NCI-H69 (cell line): ENCODE measurements around the gene SCYL2.
"Not testable (repeated sequence)": the region's sequence is repeated elsewhere in the genome, so short reads cannot be mapped to it uniquely, and the experiment has no call there.

Experiments
- DNase-seq: peaks from one replicate; lab custom pipeline; 2025; lab: John Stamatoyannopoulos, UW

SCYL2 gene

DNA sequence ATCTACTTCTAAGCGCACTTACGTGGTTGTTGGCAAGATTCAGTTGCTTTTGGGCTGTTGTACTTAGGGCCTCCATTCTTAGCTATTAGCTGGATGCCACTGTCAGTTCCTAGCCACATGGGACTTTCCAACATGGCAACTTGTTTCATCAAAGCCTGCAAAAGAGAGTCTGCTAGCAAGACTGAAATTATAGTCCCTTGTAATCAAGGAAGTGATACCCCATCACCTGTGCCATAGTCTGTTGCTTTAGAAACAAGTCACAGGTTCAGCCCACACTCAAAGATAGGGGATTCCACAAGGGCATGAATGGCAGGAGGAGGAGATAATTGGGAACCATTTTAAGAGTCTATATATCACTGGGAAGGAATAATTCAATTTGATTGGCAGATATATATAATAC lies 62.8 kb downstream of the SCYL2 start:
- DNase-seq: no peak

- no peak for DNase-seq
Measured at GRCh38 chr12:100331871-100332270, 64.9 kb downstream of the SCYL2 start.

DNA sequence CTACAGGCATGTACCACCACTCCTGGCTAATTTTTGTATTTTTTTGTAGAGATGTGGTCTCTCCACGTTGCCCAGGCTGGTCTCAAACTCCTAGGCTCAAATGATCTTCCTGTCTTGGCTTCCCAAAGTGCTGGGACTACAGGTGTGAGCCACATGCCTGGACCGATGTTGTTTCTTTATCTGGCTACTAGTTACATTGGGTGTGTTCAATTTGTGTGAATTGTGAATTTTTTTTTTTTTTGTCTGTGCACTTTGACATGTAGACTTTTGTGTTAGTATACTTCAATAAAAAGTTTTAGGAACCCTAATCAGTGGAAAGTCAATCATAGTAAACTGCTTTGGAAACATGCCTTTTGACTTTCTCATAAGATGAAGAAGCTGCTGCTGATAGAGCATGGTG lies 65.9 kb downstream of the SCYL2 start:
- no peak for DNase-seq

GRCh38 chr12:100337299-100337698 lies 70.3 kb downstream of the SCYL2 start:
- DNase-seq: no peak

GRCh38 chr12:100337727-100338126 lies 70.8 kb downstream of the SCYL2 start:
- no peak for DNase-seq

GRCh38 chr12:100339071-100339470 lies 72.1 kb downstream of the SCYL2 start:
- DNase-seq: no peak

DNA sequence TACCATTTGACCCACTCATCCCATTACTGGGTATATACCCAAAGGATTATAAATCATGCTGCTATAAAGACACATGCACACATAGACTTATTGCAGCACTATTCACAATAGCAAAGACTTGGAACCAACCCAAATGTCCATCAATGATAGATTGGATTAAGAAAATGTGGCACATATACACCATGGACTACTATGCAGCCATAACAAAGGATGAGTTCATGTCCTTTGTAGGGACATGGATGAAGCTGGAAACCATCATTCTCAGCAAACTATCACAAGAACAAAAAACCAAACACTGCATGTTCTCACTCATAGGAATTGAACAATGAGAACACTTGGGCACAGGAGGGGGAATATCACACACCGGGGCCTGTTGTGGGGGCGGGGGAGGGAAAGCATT lies 75.9 kb downstream of the SCYL2 start:
- not testable (repeated sequence) for DNase-seq

DNA sequence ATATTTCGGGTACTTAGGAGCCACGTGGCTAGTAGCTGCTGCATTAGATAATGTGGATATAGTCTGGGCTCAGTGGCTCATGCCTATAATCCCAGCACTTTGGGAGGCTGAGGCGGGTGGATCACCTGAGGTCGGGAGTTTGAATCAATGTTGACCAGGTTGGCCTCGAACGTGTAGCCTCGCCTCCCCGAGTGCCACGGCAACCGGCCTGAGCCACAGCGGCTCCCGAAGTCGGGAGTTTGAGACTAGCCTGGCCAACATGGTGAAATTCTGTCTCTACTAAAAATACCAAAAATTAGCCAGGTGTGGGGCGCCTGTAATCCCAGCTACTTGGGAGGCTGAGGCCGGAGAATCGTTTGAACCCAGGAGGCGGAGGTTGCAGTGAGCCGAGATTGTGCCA lies 77.4 kb downstream of the SCYL2 start:
- DNase-seq: not testable (repeated sequence)

DNA sequence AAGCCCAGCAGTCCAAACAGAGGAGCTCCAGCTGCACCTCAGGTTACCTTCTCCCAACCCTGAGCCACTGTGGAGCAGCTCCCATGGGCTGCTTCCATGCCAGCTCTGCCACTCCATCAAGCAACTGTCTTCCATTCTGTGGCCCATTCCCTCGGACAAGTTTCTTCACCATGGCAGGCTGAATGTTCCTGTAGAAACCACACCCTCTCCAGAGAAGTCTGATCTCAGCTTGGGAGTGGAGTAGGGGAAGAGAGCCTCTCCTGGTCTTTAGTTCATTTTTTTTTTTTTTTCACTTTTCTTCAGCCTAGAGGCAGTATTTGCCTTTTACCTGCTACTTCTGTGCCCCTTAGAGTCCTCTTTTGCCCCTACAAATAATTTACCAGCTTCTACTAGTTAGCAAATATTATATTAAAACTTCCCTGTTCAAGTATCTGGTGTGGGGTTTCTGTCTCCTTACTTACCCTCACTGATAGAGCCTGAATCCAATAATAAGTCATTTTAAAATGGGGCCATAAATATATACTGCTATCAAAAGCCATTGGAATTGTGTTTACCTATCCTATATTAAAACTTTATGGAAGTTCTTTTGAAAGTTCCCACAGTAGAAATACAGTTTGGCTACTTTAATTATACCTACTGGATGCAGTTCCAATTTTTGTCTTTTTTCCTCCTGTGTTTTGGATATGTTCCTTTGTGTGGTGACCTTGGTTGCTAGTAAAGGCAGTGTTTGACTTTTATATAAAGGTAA lies 78.2 kb downstream of the SCYL2 start:
- peak; percentile 10 for DNase-seq

DNA sequence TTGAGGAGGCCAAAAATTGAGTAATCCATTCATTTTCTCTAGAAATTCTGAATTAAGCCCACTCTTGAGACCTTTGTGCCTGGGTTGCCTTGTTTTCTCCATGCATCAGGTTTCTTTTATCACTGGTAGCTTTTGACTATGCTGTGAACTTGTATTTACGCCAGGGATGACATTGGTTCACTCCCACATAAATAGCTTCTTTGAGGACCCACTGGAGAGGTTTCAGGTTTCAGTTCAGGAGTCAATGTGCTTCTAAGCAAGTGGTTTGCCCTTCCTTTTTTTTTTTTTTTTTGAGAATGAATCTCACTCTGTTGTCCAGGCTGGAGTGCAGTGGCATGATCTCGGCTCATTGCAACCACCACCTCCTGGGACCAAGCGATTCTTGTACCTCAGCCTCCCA lies 79.7 kb downstream of the SCYL2 start:
- peak; percentile 55 for DNase-seq

- peak; percentile 73 for DNase-seq
Measured at GRCh38 chr12:100348657-100349454, 81.9 kb downstream of the SCYL2 start.

DNA sequence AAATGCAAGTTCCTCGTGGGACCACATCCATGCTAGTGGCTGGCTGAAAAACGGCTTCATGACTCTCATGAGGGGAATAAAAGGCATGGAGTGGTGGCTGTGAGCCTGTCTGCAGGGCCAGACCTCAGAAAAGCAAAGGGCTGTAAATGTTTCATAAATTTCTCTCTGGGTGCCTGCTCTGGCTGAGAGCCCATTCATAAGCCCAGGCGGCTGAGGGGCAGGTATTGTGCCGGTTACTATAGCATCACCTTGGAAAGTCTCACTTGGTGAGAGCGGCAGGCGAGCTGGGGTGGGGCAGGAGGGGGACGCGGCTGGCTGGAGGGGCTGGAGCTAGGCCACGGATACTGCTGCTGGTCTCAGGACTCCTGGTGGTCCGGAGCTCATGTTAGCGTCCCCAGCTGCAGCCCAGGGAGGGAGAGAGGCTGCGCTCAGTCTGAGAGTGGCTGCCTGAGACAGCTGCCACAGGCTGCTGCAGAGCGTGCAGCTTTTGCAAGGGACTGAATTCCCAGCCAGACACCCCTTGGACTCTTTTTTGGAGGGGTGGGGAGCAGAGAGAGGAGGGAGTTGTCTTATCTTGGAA lies 89.8 kb downstream of the SCYL2 start, which contains the start of gene SLC17A8:
SLC17A8 (plus strand) TSS at position 431 of the 580 bp plus-strand sequence. CDS start 318 bp downstream, outside the sequence.
- DNase-seq: peak; percentile 90

DNA sequence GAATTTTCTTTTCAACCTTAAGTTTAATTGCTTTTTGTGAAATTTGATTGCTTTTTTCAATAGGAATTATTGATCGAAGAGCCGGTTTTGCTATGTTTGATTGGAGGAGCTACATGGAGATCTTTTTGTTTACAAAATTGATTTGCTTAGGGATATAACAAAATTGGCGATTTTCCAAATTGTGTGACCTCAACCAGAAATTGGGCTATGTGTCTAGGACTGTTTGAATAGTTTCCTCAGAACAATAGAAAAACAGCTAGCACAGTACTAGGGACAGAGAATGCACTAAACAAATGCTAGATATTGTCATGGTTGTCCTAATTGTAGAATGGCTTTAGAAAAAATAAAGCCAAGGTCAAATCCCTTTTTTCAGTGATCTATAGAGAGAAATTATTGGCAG lies 92.3 kb downstream of the SCYL2 start:
- peak; percentile 55 for DNase-seq

DNA sequence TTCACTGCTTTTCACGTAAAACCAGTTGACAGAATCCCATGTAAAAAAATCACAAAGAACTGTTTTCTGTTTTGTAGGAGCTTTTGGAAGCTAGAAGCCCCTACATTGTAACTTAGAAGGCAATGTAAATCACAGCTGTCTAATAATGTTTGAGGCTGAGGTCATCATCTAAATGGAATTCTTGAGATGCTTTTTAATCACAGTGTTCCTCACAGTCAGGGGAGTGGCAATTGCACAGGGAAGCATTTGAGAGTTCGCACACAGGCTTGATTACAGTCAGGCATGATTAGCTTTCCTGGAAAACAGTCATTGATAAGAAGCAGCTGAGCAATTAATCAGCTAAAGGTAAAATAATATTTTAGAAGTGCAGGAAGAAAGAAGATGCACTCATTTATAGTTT lies 92.8 kb downstream of the SCYL2 start:
- DNase-seq: peak; percentile 75

GRCh38 chr12:100360450-100360849 lies 93.5 kb downstream of the SCYL2 start:
- no peak for DNase-seq

DNA sequence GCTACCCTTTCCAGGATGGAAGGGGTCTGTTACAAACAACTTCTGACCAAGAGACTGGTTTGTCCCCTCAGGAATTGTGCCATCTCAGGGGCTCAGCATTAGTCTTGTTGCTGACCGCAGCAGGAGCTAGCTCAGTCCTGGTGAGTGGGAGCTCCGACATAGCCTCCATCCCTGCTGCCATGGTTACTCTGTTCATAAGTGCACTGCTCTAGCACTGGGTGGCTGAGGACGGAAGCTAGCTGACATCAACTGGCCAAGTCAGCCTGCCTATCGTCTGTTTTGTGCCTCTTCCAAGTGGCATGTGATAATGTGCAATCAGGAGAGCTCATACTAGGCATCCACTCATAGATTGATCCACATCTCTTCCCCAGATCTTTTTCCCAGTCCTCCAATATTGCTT lies 97.3 kb downstream of the SCYL2 start:
- DNase-seq: no peak

GRCh38 chr12:100365411-100365810 lies 98.4 kb downstream of the SCYL2 start:
- DNase-seq: no peak

DNA sequence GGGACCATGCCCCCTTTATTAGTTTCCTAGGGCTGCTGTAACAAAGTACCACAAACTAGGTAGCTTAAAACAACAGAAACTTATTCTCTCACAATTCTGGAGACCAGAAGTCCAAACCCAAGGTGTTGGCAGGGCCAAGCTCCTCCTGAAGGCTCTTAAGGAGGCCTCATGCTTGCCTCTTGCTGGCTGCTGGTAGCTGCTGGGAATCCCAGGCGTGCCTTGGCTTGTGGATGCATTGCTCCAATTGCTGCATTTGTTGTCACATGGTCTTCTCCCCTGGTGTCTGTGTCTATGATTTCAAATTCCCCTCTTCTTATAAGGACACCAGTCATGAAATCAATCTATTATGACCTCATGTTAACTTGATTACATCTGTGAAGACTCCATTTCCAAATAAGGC lies 101.1 kb downstream of the SCYL2 start:
- no peak for DNase-seq

GRCh38 chr12:100371146-100371545 lies 104.2 kb downstream of the SCYL2 start:
- DNase-seq: no peak

- peak; percentile 90 for DNase-seq
Measured at GRCh38 chr12:100372853-100373640, 106.1 kb downstream of the SCYL2 start.

DNA sequence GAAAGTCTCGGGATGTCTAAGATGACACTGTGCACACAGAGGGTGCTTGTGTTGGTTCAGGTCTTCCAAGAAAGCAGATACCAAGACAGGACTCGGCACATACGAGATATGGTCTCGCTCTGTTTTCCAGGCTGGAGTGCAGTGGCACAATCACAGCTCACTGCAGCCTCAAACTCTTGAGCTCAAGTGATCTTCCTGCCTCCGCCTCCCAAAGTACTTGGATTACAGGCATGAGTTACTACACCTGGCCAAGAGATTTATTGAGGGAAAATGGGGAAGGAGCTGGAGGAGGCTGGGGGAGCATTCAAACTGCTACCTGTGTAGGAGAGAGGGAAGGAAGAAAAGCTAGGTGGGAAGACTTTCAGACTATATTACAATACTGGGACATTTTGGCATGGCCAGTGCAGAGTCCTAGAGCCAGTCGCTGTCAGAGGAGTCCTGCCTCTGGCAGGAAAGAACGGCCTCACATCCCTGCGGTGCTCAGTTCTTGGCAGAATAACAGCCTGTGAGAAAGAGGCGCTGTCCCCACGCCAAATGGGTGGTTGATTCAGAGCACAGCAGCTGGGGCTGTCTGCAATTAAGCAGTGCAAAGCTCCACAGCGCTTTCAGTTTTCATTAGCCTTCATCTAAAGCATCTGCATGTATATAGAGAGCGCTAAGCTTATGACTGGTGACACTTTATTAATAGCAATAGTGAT lies 108.2 kb downstream of the SCYL2 start:
- DNase-seq: peak; percentile 90
